ENCODE data around the gene CIAPIN1.

Gene CIAPIN1

DNA sequence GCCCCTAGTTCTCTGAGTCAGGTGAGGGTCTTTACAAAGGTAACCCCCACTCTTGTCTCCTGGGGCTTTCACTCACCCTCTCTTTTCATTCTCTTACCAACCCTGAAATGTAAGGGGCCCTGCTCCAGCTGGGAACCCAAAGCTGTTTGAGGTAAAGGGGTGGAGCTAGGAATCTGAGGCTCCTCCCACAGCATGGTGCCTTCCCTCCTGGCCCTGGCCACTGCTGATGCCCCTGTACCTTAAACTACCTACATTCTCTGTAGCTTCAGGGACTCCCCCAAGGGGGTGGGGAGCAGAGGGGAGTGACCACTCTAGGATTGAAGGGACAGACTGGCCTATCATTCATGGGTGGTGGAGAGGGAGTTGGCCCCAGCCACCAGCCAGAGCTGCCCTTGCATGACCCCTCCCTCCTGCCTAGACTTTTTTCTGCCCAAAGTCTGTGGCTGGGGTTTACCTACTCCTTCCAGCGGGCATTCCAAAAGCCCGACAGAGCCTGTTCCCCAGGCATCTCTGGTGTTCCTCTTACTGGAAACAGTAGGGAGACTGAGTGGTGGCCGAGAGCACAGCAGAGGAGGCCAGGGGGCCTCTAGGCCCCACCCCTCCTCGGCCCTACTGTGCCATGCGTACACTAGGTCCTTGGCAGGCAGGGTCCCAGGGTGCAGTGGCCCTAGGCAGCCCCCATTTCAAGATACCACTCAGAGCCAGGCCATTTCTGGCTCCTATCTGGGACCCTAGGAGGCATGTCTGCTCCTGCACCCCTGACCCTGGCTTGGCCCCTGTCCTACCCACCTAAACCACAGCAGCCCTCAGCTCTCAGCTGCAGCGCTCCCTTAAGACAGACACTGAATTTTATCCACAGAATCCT is 29.6 kb upstream of the CIAPIN1 start:
- no peak for DNase-seq (ENCODE audit: low read depth in 3 of 3, low spot score in 1 of 3)

DNA sequence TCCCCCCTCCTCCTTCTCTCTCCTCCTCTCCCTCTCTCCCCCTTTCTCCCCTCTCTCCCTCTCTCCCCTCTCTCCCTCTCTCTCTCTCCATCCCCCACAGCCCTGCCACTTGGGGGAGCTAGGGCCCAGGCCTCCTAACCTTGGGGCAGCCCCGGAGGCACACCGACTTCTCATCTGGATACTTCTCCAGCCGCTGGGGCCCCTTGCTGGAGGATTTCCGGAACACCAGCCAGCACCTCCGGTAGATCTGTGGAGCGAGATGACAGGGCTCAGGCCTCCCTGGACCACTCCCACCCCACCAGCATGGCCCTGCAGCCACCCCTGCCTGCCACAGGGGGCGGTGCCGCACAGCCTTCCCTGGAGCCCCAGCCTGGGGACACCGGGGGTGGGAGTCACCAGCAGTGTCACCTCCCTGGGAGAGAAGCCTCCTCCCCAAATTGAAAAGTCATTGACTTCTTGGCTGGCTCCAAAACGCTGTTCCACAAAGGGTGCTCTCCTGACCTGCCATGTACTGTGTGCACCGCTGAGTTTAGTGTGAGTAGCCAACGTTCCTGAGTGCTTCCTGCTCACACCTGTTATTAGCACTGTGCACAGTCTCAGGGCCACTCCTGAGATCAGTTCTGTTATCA is 28.6 kb upstream of the CIAPIN1 start:
- peak; percentile 8 to 53 (median 36) for DNase-seq (ENCODE audit: low read depth in 3 of 3, low spot score in 1 of 3)

DNA sequence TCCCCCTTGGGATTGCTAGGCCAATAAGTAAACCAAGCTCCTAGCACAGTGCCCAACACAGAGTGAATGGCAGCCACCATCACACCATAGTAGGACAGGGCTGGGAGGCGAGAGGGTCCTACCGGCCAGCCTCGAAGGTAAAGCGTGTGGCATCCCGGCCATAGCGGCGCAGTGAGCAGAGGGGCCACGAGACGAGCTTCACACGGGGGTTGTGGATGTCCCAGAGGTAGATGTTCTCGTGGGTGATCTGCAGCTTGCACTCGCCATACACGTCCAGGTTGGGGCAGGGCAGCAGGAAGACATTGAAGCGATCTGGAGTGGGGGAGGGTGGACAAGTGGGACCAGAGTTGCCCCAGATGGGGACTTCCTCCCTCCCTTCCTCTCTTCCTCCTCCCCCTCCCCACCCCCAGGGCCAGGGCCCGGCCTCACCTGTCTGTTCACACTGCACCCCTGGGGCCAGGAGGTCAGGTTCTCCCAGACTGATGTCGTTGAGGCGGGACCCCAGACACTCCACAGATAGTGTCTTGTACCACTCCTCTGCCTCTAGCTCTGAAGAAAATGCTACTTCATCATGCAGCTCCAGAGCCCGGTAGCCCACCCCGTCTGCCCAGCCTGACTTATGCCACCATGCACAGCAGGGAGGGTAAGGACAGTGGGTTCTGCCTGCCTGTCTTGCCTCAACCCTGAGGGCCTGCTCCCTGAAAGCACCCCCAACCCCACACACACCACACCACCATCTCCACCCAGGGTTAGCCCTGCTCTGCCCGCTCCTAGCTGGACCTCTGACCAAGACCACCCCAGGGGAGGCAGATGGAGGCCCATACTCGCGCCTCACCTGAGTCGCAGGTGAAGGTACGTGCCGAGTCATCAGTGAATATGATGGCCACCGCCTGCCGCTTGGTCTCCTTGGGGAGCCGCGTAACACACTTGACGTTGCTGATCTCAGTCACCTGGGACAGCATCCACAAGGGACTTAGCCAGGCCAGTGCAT is 27.8 kb upstream of the CIAPIN1 start:
- DNase-seq (ENCODE audit: low read depth in 3 of 3, low spot score in 1 of 3): no peak

DNA sequence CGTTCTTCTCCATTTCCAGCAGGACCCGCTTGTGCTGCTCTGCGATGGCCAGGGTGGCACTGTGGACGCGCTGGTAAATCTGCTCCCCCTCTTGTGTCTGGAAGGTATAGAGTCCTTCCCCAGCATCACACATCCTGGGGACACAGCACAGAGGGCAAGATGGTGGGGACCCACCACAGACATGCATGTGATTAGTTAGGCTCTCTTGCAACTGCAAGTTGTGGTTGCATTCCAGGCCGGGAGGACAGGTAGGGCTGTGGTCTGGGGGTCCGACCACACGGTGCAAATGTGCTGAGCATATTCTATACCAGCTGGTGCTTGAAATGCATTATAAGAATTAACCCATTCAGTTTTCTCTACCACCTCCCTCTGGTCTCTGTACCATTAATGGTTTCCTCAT is 26.7 kb upstream of the CIAPIN1 start:
- DNase-seq (ENCODE audit: low read depth in 3 of 3, low spot score in 1 of 3): no peak

DNA sequence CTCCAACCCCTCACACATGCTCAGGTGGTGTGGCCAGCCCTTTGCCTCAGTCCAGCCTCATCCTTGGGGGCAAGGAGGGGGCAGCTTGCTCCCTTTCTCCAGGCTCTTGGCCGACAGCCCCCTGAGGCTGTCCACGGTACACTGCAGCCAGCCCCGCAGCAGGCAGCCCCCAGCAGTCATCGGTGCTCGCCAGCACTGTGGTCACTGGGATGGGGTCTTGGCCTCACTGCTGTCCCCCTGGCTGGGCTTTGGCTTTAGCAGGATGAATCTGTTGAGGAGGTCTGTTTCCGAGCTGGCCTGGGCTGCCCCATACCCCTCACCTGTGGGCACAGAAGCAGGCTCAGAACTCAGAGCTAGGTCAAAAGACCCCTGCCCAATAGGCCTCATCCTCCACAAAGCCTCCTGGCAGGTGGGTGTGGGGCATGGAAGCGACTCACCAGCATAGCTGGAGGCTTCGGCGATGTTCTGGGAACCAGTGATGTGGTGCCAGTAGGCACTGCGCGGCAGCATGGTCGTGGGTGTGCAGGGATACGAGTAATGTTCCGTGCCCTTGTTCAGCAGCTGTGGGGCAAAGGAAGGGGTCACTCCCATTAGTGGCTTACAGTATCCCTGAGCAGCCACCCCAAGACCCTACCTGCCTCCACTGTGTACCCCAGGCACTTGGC is 26.1 kb upstream of the CIAPIN1 start:
- no peak for DNase-seq (ENCODE audit: low read depth in 3 of 3, low spot score in 1 of 3)

DNA sequence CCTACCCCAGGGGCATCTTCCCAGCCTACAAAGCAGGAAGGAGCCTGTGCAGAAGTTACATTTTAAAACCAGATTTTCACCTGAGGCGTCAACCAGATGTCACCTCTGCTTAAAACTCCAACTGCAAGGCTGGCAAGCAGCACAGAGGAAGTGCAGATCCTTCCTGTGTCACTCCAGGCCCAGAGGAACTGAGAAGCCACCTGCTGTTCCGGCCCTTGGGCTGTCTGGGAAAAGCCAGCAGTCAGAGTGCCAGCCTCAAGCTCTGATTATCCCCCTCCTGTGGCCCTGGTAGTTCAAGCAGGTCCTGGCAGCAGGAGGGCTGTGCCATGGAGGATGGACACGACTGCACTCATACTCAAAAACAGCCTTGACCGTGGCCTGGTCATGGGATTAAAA is 25.5 kb upstream of the CIAPIN1 start:
- DNase-seq (ENCODE audit: low read depth in 3 of 3, low spot score in 1 of 3): no peak

DNA sequence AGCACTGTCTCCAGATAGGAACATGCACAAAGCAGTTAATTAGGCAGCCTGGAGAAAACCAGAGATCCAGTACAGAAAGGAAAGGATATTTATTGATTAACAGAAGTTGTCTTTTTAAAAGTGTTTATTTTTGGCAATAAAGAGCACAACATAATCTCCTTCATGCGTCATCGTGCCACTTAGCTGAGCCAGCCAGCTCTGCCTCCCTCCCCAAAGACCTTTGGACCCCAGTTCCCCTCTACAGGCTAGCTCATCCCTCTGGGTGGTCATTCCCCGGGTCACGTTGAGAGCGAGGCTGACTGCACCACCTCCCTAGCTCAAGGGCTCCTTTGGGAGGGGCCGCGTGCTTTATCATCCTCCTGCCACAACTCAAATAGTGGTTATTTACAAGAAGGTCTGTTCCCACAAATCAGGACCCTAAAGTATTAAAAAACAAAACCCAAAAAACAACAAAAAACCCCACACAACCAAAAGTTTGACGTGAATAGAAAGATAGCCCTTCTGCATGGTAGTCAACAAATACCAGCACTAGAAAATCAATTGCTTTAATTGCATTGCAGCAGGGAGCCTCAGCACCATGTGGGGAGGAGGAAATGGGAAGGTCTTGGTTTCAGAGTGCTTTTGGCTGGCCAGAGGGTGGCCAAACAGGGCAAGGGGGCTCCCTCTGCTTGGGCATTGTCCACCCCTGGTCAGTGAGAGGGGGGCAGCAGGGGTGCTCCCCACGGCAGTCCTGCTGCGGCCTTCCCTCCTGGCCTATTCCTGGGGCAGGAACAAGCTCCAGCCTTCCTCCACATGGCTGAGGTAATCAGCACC is 24.9 kb upstream of the CIAPIN1 start:
- DNase-seq (ENCODE audit: low read depth in 3 of 3, low spot score in 1 of 3): no peak

DNA sequence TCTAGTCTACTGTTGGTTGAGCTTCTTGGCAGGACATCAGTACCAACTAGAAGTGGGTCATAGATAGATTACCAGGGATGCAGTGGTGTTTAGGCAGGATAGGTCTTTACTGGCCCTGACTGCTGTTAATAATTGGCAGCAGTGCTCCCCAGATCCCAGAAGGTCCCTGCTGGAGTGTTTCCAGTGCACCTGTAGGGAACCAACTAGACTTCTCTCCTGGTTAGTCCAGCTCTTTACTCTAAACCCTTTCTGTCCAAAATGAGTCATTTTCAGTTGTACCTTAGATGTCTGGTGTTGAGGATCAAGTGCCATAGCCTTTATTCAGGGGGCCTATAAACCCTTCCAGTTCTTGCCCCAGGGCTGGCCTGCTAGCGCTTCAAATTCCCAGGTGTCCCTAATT is 24.0 kb upstream of the CIAPIN1 start:
- DNase-seq (ENCODE audit: low read depth in 3 of 3, low spot score in 1 of 3): no peak

DNA sequence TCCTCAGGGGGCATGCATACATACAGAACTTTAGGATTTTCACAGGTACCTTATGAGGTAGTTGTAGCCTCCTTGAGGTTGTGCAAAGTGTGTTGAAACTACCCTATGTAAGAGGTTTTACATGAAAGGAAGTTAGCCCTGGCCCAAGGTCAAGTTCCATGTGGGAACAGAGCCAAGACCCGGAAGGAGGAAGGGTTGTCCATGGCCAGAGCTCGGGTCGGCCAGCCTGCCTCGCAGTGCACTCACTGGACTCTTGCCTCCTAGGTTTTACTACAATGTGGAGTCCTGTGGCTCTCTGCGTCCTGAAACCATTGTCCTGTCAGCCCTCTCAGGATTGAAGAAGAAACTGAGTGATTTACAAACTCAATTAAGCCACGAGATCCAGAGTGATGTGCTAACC is 23.5 kb upstream of the CIAPIN1 start:
- no peak for DNase-seq (ENCODE audit: low read depth in 3 of 3, low spot score in 1 of 3)

DNA sequence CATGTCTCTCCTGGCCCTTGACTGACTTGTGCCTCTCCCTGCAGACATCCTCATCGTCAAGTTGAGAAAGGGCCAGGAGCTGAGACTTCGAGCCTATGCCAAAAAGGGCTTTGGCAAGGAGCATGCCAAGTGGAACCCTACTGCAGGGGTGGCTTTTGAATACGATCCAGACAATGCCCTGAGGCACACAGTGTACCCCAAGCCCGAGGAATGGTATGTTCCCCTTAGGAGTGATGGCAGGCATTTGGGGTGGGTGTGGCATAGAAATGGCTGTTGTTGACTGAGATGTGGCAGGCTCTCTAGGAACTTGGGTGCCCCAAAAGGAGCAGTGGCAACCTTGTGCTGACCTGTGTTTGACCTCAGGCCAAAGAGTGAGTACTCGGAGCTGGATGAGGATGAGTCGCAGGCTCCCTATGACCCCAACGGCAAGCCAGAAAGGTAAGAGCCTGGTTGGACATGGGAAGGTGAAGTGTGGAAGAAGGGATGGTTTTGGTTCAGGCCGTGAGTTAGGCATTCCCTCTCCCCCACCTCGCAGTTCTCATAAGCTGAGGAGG is 22.8 kb upstream of the CIAPIN1 start:
- no peak for DNase-seq (ENCODE audit: low read depth in 3 of 3, low spot score in 1 of 3)

DNA sequence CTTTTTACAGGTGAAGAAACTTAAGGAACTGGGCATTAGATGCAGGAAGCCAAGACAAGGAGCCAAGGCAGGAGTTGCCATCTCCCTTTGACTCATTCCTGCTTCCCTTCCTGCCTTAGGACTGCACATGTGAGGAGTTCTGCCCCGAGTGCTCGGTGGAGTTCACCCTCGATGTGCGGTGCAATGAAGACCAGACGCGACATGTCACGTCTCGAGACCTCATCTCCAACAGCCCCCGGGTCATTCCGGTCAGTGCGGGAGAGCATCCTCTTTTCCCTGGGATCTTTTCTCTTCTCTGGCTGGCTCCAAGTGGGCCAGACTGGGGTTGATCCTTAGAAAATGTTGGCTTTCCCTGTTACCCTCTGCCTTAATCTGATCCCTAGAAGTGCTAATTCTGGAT is 21.9 kb upstream of the CIAPIN1 start:
- DNase-seq (ENCODE audit: low read depth in 3 of 3, low spot score in 1 of 3): no peak

DNA sequence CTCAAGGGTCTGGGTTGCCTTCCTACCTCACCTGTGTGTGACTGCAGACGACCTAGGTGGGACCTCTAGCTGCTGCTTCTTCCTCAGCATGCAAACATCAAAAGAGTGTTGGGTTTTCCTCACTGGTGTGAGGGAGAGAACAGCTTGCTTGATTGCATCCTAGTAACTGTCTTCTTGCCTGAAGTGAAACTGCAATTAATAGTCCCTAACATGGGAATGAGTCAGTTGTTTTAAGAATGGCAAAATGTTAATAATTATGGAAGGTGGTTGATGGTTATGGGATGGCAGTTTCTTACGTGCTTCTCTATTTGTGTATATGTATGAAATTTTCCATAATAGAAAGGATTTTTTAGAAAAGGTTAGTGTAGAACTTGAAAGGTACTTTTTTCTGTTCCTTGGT is 21.2 kb upstream of the CIAPIN1 start:
- no peak for DNase-seq (ENCODE audit: low read depth in 3 of 3, low spot score in 1 of 3)

DNA sequence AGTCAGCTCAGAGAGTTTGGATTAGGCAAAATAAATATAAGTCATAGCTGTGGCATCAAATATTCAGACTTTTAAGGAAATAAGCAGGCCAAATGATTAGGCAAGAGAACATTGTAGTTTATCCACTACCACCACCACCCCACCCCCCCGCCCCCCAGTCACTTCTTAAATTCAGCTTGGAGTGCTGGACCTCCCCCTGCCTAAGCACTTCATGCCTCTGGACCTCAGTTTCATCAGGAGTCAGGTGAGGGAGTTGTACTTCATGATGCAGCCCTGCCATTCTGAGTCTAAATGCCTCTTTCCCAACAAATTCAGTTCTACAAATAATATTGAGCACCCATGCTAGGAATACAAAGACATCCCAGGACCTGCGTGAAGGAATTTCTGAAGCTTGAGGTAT is 17.3 kb upstream of the CIAPIN1 start:
- no peak for DNase-seq (ENCODE audit: low read depth in 3 of 3, low spot score in 1 of 3)

DNA sequence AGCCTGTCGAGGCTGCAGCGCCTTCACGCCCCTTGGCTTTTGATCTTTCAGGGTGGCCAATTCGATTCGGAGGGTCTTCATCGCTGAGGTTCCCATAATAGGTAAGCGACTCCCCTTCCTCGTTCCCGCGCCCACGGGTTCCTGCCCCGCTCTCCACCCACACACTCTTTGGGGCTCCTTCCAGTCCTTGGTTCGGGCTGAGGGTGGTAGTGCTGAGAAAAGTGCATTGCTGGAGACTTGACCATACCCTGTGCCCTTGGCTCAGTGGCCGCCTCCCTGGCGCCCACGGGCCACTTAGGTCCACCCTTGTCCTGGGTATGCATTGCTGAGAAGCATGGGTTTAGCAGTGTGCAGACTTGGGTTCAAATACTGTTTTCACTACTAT is 15.8 kb upstream of the CIAPIN1 start:
- no peak for DNase-seq (ENCODE audit: low read depth in 3 of 3, low spot score in 1 of 3)

DNA sequence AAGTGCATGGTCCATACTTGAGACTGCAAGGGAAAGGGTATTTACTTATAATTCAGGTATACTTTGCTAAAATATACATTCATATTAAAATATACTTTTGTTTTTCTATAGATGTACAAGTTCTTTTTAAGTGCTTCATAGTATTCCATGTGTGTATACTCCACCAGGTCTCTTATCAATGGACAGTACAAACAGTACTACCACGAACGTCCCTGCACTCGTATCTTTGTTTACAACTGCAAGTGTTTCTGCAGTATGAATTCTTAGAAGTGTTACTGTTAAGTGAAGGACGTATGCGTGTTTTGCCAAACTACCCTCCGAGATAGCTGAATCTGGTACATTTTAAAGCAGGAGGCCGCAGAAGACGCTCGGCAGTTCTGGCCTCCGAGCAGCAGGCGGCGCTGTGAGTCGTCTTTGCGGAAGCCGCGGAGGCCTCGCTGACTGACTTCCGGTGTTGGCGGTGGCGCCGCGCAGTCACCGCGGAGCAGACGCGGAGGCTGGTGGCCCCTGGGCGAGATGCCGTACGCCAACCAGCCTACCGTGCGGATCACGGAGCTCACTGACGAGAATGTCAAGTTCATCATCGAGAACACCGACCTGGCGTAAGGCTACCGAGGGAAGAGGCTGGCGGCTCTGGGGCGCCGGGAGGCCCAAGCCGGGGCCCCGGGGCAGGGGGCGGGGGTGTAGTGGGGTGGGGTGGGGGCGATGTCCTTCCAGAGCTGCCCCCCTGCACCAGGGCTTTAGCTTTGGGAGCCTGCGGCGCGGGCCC is 15.2 kb upstream of the CIAPIN1 start, which contains the start of gene POLR2C:
TSS of gene POLR2C (plus strand) at position 471 of the 769 bp plus-strand sequence. CDS start at position 517, 46 bp downstream.
- peak; percentile 75 to 92 (median 86) for DNase-seq (ENCODE audit: low read depth in 3 of 3, low spot score in 1 of 3)

DNA sequence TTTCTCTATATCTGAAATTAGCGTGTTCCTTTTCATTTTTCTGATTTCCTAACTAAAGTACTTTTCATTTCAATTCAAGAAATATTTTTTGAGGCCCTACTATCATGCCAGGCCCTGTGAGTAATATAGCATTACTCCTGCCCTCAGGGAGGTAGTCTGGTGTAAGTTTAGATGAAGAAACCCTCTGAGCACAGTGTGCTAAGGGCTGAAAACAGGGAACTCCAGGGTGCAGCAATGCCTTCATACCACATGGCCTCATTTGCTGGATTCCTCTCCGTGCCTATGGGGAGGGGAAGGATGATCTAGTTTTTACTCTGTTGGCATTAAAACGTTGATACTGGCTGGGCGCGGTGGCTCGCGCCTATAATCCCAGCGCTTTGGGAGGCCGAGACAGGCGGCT is 4.8 kb upstream of the CIAPIN1 start:
- no peak for DNase-seq (ENCODE audit: low read depth in 3 of 3, low spot score in 1 of 3)

DNA sequence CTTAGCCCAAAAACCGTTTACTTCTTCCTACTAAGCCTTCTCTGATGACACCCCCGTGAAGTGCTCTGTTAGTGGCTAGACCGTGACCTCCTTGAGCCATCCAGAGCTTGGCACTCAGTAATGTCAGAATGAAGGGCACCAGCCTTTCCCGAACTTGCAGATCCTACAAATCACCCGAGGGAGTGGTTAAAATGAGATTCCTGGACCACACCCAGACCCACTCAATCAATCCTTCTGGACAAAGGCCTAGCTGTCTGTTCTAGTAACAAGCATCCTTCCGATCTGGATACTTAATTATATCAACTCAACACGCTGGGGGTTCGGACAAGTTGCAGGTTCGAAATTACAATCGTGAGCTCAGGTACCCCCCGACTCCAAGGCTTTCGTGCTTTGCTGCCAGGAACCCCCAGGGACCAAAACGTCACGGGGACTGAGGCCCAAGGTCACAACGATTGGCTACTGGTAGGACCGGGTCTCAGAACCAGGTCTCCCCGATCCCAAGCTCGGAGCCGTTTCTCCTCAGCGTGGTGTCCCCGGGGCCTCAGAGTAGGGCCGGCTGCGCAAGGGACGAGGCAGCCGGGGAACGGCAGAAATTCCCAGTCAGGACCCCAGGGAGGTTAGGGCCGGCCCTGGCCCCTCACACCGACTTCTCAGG is 527 bp downstream of the CIAPIN1 start:
- peak in 1 of 3 donors; percentile 10 for DNase-seq (ENCODE audit: low read depth in 3 of 3, low spot score in 1 of 3)

DNA sequence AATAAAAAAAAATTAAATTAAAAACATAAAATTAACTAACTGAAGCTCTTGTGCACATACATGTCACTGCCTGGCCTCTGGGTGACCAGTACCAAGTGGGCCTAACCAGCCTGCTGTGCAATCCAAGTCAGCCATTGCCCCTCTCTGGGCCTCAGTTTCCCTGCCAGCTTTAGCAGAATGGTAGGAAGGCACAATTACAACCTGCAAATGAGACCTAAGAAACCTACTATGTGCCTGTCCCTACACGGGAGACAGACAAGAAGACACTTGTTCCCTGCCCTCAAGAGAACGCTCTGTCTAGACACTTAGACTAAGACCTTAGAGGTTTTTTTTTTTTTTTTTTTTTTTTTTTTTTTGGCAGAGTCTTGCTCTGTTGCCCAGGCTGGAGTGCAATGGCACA is 1.7 kb downstream of the CIAPIN1 start:
- no peak for DNase-seq (ENCODE audit: low read depth in 3 of 3, low spot score in 1 of 3)

DNA sequence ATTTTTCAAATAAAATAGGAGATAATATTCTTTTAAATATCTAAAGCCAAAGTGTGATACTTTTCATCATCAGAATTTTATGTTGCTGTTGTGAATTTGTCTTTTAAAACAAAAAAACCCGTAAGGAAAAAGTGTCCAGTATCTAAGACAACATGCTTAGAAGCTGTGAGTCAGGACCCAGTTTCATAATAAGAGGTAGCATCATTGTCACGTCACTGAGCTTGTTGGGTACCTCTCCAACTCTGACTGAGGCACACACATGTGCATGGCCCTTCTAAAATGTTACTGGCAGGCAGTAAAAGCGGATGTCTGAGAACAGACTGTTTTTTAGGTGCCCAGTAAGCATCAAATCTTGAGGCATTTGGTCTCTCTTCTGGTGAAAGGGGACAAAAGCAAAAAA is 2.5 kb downstream of the CIAPIN1 start:
- DNase-seq (ENCODE audit: low read depth in 3 of 3, low spot score in 1 of 3): no peak
